Measurements from ENCODE around the gene CDK14.

GRCh38 chr7:90961037-90961725 is 365.1 kb downstream of the CDK14 start:
- TF ChIP-seq POLR2A (IDR thresholded peaks at IDR 0.05) (no peak), CTCF (IDR thresholded peaks at IDR 0.05) (no peak)
